WTC11 (cell line): Measurements from ENCODE around the gene PRKAR2B. TPM values are rescaled to one million over a fixed set of nuclear protein-coding genes. Genes with fewer than 3 reads are reported as not detected.
"Not testable (repeated sequence)": the region's sequence is repeated elsewhere in the genome, so short reads cannot be mapped to it uniquely, and the experiment has no call there.

Experiments used
- ATAC-seq: fragments of 200-7000 bp; cut with Tn5 transposase; 2 replicates; pipeline ENCODE4 v1.10.0; 2021; ENCODE audit warnings: mild to moderate bottlenecking, moderate library complexity
- CTCF ChIA-PET: fragments of 300-600 bp; sonication (Branson Sonifier 250); formaldehyde crosslinking; loops from one replicate; lab custom pipeline; 2021; ENCODE audit warnings: antibody characterized with exemption; lab: Charles Lee
- POLR2A ChIA-PET: fragments of 350-600 bp; sonication (Branson Sonifier 250); formaldehyde crosslinking; loops from one replicate; lab custom pipeline; 2021; ENCODE audit warnings: antibody characterized with exemption; lab: Charles Lee
- DNase-seq: peaks from one replicate; pipeline ENCODE4 v3.0.0; 2021; ENCODE audit warnings: low spot score
- H3K27ac Mint-ChIP-seq: 2 replicates; pipeline ENCODE4 v1.8.0; 2021; ENCODE audit warnings: mixed read lengths
- H3K27me3 Mint-ChIP-seq: 2 replicates; pipeline ENCODE4 v1.8.0; 2021; ENCODE audit warnings: low read depth, mild to moderate bottlenecking, moderate library complexity, mixed read lengths
- H3K36me3 Mint-ChIP-seq: 2 replicates; pipeline ENCODE4 v1.8.0; 2021; ENCODE audit warnings: mixed read lengths
- H3K4me1 Mint-ChIP-seq: 2 replicates; pipeline ENCODE4 v1.8.0; 2022; ENCODE audit warnings: mixed read lengths
- H3K4me3 Mint-ChIP-seq: 2 replicates; pipeline ENCODE4 v1.8.0; 2021; ENCODE audit warnings: mild to moderate bottlenecking, moderate library complexity, mixed read lengths
- H3K9me3 Mint-ChIP-seq: 2 replicates; pipeline ENCODE4 v1.8.0; 2021; ENCODE audit warnings: mixed read lengths
- CREM ChIP-seq: sonication (generic); formaldehyde crosslinking; IDR thresholded peaks from 2 replicates; pipeline ENCODE4 v1.8.1; 2022; ENCODE audit warnings: mild to moderate bottlenecking, missing genetic modification reagents, moderate library complexity
- EMX1 ChIP-seq: fragments of 250-450 bp; sonication (Bioruptor Pico); IDR thresholded peaks from 2 replicates; pipeline ENCODE4 v1.8.0; 2021; ENCODE audit warnings: mild to moderate bottlenecking
- ESRRA ChIP-seq: sonication (generic); formaldehyde crosslinking; IDR thresholded peaks from 2 replicates; pipeline ENCODE4 v1.8.1; 2022; ENCODE audit warnings: mild to moderate bottlenecking, missing genetic modification reagents, borderline replicate concordance
- FOXK1 ChIP-seq: sonication (generic); formaldehyde crosslinking; IDR thresholded peaks from 2 replicates; pipeline ENCODE4 v1.8.0; 2022; ENCODE audit warnings: mild to moderate bottlenecking, moderate library complexity, missing genetic modification reagents
- OVOL2 ChIP-seq: fragments of 250-450 bp; sonication (Bioruptor Pico); IDR thresholded peaks from 2 replicates; pipeline ENCODE4 v1.9.0; 2021; ENCODE audit warnings: mild to moderate bottlenecking, borderline replicate concordance
- TCF7 ChIP-seq: sonication (generic); formaldehyde crosslinking; IDR thresholded peaks from 2 replicates; pipeline ENCODE4 v1.8.0; 2022; ENCODE audit warnings: mild to moderate bottlenecking, low read depth, missing genetic modification reagents, moderate library complexity
- TEAD1 ChIP-seq: sonication (generic); formaldehyde crosslinking; IDR thresholded peaks from 2 replicates; pipeline ENCODE4 v1.8.0; 2022; ENCODE audit warnings: mild to moderate bottlenecking, missing genetic modification reagents
- TEAD4 ChIP-seq: sonication (generic); formaldehyde crosslinking; IDR thresholded peaks from 2 replicates; pipeline ENCODE4 v1.8.0; 2022; ENCODE audit warnings: mild to moderate bottlenecking, missing genetic modification reagents
- ZNF219 ChIP-seq: sonication (generic); formaldehyde crosslinking; IDR thresholded peaks from 2 replicates; pipeline ENCODE4 v1.8.0; 2023; ENCODE audit warnings: missing genetic modification reagents, mild to moderate bottlenecking, borderline replicate concordance
- ZNF416 ChIP-seq: fragments of 250-450 bp; sonication (Bioruptor Pico); IDR thresholded peaks from 2 replicates; pipeline ENCODE4 v1.9.0; 2021; ENCODE audit warnings: mild to moderate bottlenecking, inconsistent platforms
- ZNF671 ChIP-seq: fragments of 250-450 bp; sonication (Bioruptor Pico); IDR thresholded peaks from 2 replicates; pipeline ENCODE4 v1.8.0; 2021; ENCODE audit warnings: mild to moderate bottlenecking
- total RNA-seq: library from RNA; stranded (reverse); gene quantifications from 3 replicates; pipeline ENCODE4 v1.2.3, GENCODE V29; 2021
- TF ChIP-seq, protein P1 (sequence below): sonication (generic); formaldehyde crosslinking; IDR thresholded peaks from 2 replicates; pipeline ENCODE4 v1.8.1; 2022; ENCODE audit warnings: low read depth, missing genetic modification reagents, borderline replicate concordance
- TF ChIP-seq, protein P2 (sequence below): fragments of 250-450 bp; sonication (Bioruptor Pico); IDR thresholded peaks from 2 replicates; pipeline ENCODE4 v1.9.0; 2021; ENCODE audit warnings: mild to moderate bottlenecking
- TF ChIP-seq, protein P3 (sequence below): fragments of 250-450 bp; sonication (Bioruptor Pico); conservative IDR thresholded peaks from 2 replicates; pipeline ENCODE4 v1.9.0; 2021; ENCODE audit warnings: mild to moderate bottlenecking
- TF ChIP-seq, protein P4 (sequence below): sonication (generic); formaldehyde crosslinking; IDR thresholded peaks from 2 replicates; pipeline ENCODE4 v1.8.1; 2022; ENCODE audit warnings: mild to moderate bottlenecking, moderate library complexity, missing genetic modification reagents

PRKAR2B gene
- total RNA-seq, 1 experiment from 2014 or later: 29.6 TPM

DNA sequence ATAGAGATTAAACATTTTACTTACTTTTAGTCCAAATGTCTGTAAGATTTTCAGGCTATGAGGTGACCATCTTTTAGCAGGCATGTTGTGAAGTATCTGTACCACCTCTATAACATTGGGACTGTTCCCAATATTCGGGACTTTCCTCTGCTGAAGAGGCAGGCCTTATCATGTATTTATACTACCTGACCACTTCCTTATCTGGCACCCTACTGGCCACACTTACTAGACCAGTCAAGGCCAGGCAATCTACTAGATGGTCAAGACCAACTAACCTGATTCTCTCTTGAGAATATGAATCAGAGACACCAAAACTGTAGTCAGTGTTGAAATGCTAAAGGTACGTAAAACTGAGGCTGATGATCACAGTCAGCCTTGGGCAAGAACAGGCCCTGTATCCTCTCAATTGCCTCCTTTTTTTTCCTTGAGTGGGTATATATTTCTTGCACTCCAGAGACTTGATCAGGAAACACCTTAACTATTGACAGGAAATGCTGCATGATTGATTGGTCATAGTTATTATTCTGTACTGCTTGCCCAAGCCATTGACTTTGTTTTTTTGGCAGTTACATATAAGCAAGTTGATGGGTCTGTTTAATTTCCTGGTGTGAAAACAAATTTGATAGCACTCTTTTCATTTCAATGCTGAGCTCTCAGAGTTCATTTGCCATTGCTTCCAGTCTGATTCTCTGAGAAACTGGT is 5.2 kb upstream of the PRKAR2B start:
- Mint-ChIP-seq H3K9me3 (peaks cover 18% of the 10 kb centered on the region), H3K36me3 (peaks cover 4% of the 10 kb centered on the region), H3K4me1 (peaks cover 5% of the 10 kb centered on the region), H3K4me3 (no peak overlapping the region), H3K27ac (no peak overlapping the region), H3K27me3 (peaks cover 2% of the 10 kb centered on the region)
- TF ChIP-seq OVOL2 (no peak), ZNF219 (CRISPR knock-in tag) (no peak), ZNF671 (no peak), ESRRA (CRISPR knock-in tag) (no peak), FOXK1 (CRISPR knock-in tag) (no peak), ZNF416 (CRISPR knock-in tag) (no peak)
- TF ChIP-seq, protein P1, sequence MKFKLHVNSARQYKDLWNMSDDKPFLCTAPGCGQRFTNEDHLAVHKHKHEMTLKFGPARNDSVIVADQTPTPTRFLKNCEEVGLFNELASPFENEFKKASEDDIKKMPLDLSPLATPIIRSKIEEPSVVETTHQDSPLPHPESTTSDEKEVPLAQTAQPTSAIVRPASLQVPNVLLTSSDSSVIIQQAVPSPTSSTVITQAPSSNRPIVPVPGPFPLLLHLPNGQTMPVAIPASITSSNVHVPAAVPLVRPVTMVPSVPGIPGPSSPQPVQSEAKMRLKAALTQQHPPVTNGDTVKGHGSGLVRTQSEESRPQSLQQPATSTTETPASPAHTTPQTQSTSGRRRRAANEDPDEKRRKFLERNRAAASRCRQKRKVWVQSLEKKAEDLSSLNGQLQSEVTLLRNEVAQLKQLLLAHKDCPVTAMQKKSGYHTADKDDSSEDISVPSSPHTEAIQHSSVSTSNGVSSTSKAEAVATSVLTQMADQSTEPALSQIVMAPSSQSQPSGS: no peak
- DNase-seq: no peak
- ChIA-PET POLR2A (no interaction called here), CTCF (interaction anchor here (0.8 kb wide), 1 partner anchor 11 kb away, joined by 6 read pairs; no protein-coding TSS in a partner anchor)
- no peak for ATAC-seq

DNA sequence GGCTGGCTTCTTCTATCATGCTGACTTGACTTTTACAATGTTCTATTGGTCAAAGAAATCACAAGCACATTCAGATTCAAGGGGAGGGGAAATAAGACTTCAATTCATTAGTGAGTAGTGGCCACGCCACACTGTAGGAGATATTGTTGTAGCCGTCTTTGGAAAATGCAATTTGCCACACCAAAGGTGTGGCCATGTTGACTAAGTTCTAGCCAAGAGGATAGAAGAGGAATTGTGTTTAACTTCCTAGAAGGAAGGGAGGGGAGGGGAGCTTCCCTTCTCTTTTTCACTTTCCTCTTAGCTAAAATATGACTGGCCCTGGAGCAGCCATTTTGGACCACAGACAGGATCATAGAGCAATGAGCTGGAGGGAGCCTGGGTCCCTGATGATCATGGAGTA is 3.4 kb upstream of the PRKAR2B start:
- Mint-ChIP-seq H3K27ac (no peak overlapping the region), H3K9me3 (peaks cover 18% of the 10 kb centered on the region), H3K27me3 (peaks cover 8% of the 10 kb centered on the region), H3K36me3 (peaks cover 4% of the 10 kb centered on the region), H3K4me3 (no peak overlapping the region), H3K4me1 (peaks cover 13% of the 10 kb centered on the region)
- no peak for TF ChIP-seq TEAD4
- TF ChIP-seq, protein P2, sequence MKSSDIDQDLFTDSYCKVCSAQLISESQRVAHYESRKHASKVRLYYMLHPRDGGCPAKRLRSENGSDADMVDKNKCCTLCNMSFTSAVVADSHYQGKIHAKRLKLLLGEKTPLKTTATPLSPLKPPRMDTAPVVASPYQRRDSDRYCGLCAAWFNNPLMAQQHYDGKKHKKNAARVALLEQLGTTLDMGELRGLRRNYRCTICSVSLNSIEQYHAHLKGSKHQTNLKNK (CRISPR knock-in tag): no peak
- no peak for TF ChIP-seq TCF7 (CRISPR knock-in tag)
- TF ChIP-seq, protein P3, sequence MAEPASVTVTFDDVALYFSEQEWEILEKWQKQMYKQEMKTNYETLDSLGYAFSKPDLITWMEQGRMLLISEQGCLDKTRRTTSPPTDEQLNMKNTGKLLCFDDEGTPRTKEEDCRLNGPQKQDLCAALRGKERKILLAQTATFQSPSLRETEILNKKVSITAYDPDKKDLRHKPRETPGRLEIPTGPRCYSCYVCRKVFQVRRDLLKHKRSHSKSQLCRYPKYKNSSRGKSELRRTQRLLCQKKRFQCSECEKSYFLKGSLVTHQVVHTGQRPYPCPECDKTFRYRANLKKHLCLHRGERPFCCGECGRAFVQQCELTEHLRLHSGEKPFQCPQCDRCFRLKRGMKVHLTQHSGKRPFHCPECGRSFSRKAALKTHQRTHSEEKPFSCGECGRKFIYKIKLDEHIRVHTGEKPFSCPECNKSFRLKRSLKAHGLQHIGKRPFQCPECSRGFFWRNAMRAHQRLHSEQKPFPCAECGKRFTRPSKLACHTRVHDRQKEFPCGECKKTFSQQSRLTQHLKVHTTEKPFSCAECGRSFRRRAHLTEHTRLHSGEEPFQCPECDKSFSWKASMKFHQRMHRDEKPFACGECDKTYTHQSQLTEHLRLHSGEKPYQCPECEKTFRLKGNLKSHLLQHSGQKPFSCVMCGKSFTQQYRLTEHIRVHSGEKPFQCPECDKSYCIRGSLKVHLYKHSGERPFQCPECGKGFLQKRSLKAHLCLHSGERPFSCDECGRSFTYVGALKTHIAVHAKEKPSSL (CRISPR knock-in tag): no peak
- no peak for TF ChIP-seq EMX1 (CRISPR knock-in tag)
- TF ChIP-seq, protein P1: no peak
- no peak for TF ChIP-seq TEAD1 (CRISPR knock-in tag)
- TF ChIP-seq, protein P4, sequence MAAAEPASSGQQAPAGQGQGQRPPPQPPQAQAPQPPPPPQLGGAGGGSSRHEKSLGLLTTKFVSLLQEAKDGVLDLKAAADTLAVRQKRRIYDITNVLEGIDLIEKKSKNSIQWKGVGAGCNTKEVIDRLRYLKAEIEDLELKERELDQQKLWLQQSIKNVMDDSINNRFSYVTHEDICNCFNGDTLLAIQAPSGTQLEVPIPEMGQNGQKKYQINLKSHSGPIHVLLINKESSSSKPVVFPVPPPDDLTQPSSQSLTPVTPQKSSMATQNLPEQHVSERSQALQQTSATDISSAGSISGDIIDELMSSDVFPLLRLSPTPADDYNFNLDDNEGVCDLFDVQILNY (CRISPR knock-in tag): no peak
- no peak for TF ChIP-seq CREM (CRISPR knock-in tag)
- CTCF ChIA-PET: no interaction called here
- no peak for DNase-seq
- ATAC-seq: no peak
- POLR2A ChIA-PET: no interaction called here

DNA sequence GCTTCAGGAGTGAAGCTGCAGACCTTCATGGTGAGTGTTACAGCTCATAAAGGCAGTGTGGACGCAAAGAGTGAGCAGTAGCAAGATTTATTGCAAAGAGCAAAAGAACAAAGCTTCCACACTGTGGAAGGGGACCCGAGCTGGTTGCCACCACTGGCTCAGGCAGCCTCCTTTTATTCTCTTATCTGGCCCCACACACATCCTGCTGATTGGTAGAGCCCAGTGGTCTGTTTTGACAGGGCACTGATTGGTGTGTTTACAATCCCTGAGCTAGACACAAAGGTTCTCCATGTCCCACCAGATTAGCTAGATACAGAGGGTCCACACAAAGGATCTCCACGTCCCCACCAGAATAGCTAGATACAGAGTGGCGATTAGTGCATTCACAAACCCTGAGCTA is 2.7 kb upstream of the PRKAR2B start:
- peaks cover 12% of the 10 kb centered on the region for H3K27me3 Mint-ChIP-seq
- ATAC-seq, H3K4me3 Mint-ChIP-seq, H3K27ac Mint-ChIP-seq, H3K36me3 Mint-ChIP-seq, DNase-seq, POLR2A ChIA-PET, CTCF ChIA-PET: not testable (repeated sequence)
- H3K9me3 Mint-ChIP-seq: peaks cover 12% of the 10 kb centered on the region
- peaks cover 18% of the 10 kb centered on the region for H3K4me1 Mint-ChIP-seq

DNA sequence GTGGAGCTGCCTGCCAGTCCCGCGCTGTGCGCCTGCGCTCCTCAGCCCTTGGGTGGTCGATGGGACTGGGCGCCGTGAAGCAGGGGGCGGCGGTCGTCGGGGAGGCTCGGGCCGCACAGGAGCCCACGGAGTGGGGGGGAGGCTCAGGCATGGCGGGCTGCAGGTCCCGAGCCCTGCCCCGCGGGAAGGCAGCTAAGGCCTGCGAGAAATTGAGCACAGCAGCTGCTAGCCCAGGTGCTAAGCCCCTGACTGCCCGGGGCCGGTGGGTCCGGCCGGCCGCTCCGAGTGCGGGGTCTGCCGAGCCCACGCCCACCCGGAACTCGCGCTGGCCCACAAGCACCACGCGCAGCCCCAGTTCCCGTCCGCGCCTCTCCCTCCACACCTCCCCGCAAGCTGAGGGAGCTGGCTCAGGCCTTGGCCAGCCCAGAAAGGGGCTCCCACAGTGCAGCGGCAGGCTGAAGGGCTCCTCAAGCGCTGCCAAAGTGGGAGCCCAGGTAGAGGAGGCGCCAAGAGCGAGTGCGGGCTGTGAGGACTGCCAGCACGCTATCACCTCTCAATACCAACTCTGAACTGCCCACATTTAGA is 2.1 kb upstream of the PRKAR2B start:
- CTCF ChIA-PET, DNase-seq, ATAC-seq, H3K9me3 Mint-ChIP-seq, H3K36me3 Mint-ChIP-seq, H3K4me3 Mint-ChIP-seq, POLR2A ChIA-PET, H3K27ac Mint-ChIP-seq: not testable (repeated sequence)
- Mint-ChIP-seq H3K4me1 (peaks cover 24% of the 10 kb centered on the region), H3K27me3 (peaks cover 12% of the 10 kb centered on the region)
